Mucosa of rectum (tissue), 2 donors: ENCODE results near the gene EBF3.

Experiments
- H3K27ac ChIP-seq, 2 donors: one replicate each; pipeline ENCODE4 v1.7.0; 2013; ENCODE audit warnings: inconsistent platforms in 2 of 2, low read depth in 2 of 2, low read length in 2 of 2
- H3K27me3 ChIP-seq, 2 donors: one replicate each; pipeline ENCODE4 v1.7.0; 2013; ENCODE audit warnings: low read length in 2 of 2; ENCODE audit not compliant: control insufficient read depth in 2 of 2, insufficient read depth in 2 of 2
- H3K36me3 ChIP-seq, 2 donors: one replicate each; pipeline ENCODE4 v1.7.0; 2013; ENCODE audit warnings: low read length in 2 of 2; ENCODE audit not compliant: control insufficient read depth in 2 of 2, insufficient read depth in 2 of 2
- H3K4me1 ChIP-seq, 2 donors: one replicate each; pipeline ENCODE4 v1.7.0; 2013; ENCODE audit warnings: low read length in 2 of 2, mild to moderate bottlenecking in 1 of 2; ENCODE audit not compliant: control insufficient read depth in 2 of 2, insufficient read depth in 2 of 2
- H3K4me3 ChIP-seq, 2 donors: one replicate each; pipeline ENCODE4 v1.7.0; 2013; ENCODE audit warnings: low read length in 2 of 2
- H3K9ac ChIP-seq, 2 donors: one replicate each; pipeline ENCODE4 v1.7.0; 2013; ENCODE audit warnings: low read length in 2 of 2, low read depth in 1 of 2, mild to moderate bottlenecking in 1 of 2
- H3K9me3 ChIP-seq, 2 donors: one replicate each; pipeline ENCODE4 v1.7.0; 2013; ENCODE audit warnings: low read length in 2 of 2; ENCODE audit not compliant: control insufficient read depth in 2 of 2
- donor health status: healthy.
- donor health status: Normal muscosa, but diverticular disease.

Gene EBF3

DNA sequence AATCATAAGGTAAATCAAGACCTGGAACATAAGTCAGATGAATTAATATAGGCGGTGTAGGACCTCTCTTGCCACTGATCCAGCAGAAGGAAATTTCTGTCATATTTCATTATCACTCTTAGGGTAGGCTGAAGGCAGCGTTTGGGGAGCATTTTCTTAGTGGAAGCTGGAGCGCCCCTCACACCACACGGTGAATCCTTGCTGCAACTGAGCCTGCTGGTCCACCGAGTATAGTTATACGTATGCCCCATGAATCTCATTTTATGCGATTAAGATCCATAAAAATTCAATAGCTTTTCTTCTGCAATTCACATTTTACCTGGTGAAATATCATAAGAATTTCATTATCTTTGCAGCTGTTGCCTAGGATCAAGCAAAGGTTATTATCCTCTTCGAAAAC lies 19.6 kb downstream of the EBF3 start:
- H3K27me3 ChIP-seq, result peaks cover 0 to 3% of the 10 kb centered on the region in 2 donors
- H3K4me1 ChIP-seq, result no peaks in the 10 kb centered on the region
- no peaks in the 10 kb centered on the region for H3K36me3 ChIP-seq
- no peak overlapping the region for H3K4me3 ChIP-seq
- H3K9ac ChIP-seq, result no peak overlapping the region
- no peak overlapping the region for H3K27ac ChIP-seq
- no peaks in the 10 kb centered on the region for H3K9me3 ChIP-seq

- Histone ChIP-seq H3K4me1 (no peaks in the 10 kb centered on the region), H3K9me3 (no peaks in the 10 kb centered on the region), H3K36me3 (no peaks in the 10 kb centered on the region), H3K4me3 (no peak overlapping the region), H3K9ac (no peak overlapping the region), H3K27me3 (peaks cover 0 to 3% of the 10 kb centered on the region in 2 donors), H3K27ac (no peak overlapping the region)
Observed at GRCh38 chr10:129942936-129943715, 20.9 kb downstream of the EBF3 start.

DNA sequence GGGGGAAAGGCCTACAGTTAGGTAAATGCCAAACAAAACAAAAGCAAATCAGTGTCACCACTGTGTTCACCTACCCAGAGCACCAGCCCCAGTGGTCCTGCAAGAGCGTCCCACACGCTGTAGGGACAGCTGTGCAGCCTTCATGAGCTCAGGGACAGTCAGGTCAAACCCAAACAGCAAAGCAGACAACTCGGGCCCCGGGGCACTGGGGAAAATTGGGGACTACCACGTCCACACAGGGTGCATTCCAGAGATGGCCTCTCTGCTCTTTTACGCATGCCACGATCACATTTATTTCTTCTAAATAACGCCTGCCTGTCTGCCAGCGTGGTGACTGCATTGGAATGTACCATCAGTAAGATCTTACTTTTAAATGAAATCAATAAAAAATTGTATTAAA lies 21.7 kb downstream of the EBF3 start:
- Histone ChIP-seq H3K9me3 (no peaks in the 10 kb centered on the region), H3K9ac (no peak overlapping the region), H3K27ac (no peak overlapping the region), H3K4me3 (no peak overlapping the region), H3K4me1 (no peaks in the 10 kb centered on the region), H3K36me3 (no peaks in the 10 kb centered on the region), H3K27me3 (peaks cover 0 to 3% of the 10 kb centered on the region in 2 donors)

DNA sequence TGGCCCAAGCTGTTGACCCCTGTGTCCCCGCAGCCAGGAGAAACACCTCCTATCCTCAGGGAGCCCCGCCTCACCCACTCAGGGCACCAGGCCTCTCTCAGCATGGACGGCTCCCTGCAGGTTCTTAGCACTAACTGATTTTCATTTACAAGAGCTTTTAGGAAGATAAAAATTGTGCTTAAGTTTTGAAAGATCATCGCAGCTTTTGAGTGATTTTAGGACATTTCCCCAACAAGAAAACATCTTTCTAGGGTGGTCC lies 22.1 kb downstream of the EBF3 start:
- Histone ChIP-seq H3K9ac (no peak overlapping the region), H3K36me3 (no peaks in the 10 kb centered on the region), H3K27ac (no peak overlapping the region), H3K4me1 (no peaks in the 10 kb centered on the region), H3K9me3 (no peaks in the 10 kb centered on the region), H3K4me3 (no peak overlapping the region), H3K27me3 (peaks cover 0 to 3% of the 10 kb centered on the region in 2 donors)

DNA sequence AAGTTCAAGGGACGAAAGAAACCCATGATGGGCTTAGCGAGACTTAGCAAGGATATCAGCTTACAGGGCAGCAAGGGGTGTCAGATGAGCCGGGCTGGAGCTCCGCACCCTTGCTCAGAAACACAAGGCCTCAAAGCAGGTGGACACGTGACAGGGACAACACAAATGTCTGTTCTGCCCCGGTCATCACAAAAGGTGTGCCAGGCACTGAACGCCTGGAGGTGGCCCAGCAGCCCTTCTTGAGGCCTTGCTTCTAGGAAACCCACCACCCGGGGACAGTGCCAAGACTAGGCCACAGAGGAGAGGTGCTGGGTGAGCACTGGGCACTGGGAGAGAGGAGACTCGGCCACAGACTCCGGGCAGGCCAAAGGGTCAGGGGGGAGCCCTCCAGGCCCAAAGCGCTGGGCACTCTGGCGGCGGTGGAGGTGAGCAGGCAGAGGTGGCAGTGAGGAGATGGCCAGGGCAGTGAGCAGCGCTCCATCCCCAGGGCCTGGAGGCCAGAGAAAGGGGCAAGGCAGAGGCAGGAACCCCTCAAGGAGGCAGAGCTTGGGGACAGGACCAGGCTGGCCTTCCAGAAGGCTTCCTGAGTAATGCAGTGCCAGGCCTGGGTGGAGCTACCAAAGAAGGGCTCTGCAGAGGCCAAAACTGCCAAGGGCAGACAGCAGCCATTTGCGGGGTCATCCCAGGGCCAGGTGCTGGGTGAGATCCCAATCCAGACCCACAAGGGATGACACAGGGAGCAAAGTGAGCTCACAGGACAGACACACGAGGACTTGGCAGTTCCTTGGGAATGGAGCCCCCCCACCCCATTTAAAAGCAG lies 22.7 kb downstream of the EBF3 start:
- H3K27ac ChIP-seq, result no peak overlapping the region
- no peak overlapping the region for H3K9ac ChIP-seq
- H3K36me3 ChIP-seq, result no peaks in the 10 kb centered on the region
- H3K9me3 ChIP-seq, result no peaks in the 10 kb centered on the region
- no peaks in the 10 kb centered on the region for H3K4me1 ChIP-seq
- peaks cover 0 to 3% of the 10 kb centered on the region in 2 donors for H3K27me3 ChIP-seq
- no peak overlapping the region for H3K4me3 ChIP-seq

DNA sequence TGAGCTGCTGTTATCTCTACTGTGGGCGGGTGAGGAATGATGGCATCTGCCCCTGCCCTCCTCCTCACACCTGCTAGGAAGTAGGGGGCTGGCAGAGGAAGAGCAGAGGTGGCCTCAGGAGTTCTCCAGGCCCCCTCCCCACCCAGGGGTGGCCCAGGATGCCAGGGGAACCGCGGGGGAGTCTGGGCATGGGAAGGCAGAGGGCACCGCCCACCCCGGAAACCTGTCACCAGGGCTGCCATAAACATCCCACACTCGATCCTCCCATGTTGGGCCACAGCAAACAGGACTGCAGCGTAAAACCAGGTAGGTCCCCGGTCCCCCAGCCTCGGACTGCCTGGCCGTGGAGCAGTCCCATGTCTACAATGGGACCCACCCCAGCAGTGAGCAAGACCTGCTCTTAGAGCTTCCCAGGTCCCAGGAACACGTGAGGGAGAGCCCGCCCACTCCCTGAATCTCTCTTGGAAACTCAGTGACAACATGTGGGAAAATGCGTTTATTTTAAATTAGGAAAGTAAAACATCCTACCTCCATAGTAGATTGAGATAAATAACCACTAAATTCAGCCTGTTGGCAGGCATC lies 23.4 kb downstream of the EBF3 start:
- Histone ChIP-seq H3K4me1 (no peaks in the 10 kb centered on the region), H3K9ac (no peak overlapping the region), H3K9me3 (no peaks in the 10 kb centered on the region), H3K36me3 (no peaks in the 10 kb centered on the region), H3K27ac (no peak overlapping the region), H3K4me3 (no peak overlapping the region), H3K27me3 (peaks cover 0 to 3% of the 10 kb centered on the region in 2 donors)

DNA sequence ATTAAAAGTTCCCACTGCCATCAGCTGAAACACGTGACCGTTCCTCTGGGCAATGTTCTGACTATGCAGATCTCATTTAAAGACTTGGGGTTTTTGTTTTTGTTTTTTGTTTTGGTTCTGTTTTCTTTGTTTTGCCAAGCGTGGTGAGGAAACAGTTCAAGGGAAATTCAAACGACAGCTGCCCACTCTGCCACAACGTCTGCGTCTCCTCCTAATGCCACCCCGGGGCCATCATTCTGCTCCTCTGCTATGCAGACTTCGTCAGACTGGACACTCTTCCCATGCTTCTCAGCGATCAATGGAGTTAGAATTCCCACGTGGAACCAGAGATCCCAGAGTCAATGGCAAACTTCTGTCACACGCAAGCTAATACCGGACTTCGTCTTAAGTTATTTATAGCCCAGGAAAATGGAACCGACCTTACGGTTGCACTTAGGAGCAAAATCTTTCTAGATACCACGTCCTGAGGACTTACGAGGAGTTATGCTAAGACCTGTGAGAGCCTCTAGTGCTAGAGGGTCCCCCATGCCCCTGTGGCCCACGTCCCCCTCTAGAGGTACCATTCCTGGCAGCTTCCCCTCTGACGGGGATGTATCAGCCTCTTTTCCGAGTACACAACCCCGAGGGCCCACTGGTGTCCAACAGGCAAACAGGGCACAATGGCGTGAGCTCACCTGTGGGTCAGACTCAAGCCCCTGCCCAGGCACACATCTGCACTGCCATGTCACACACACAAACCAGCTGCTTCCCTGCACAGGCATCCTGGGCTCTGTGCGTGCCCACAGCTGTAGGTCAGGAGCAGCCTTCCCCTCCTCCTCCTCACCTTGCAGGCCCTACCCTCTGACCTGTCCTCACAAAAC lies 24.4 kb downstream of the EBF3 start:
- peaks cover 0 to 3% of the 10 kb centered on the region in 2 donors for H3K27me3 ChIP-seq
- no peaks in the 10 kb centered on the region for H3K4me1 ChIP-seq
- no peaks in the 10 kb centered on the region for H3K36me3 ChIP-seq
- no peak overlapping the region for H3K27ac ChIP-seq
- H3K9ac ChIP-seq, result no peak overlapping the region
- H3K4me3 ChIP-seq, result no peak overlapping the region
- no peaks in the 10 kb centered on the region for H3K9me3 ChIP-seq

DNA sequence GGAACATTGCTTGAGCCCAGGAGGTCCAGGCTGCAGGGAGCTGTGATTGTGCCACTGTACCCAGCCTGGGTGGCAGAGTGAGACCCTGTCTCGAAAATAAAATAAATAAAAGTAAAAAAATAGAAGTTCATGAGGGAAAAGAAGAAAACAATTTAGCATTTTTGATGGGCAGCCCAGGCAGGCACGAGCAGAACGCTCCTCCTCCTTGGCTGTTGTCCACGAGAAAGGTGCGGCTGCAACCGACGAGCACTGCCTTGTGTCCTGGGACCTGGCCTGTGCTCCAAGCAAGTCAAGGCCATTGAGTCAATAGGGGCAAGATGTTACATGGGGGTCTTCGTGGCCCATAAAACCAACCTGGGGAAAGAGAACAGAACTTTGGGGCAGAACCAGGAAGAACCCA lies 25.6 kb downstream of the EBF3 start:
- Histone ChIP-seq H3K4me1 (no peaks in the 10 kb centered on the region), H3K9me3 (no peaks in the 10 kb centered on the region), H3K36me3 (no peaks in the 10 kb centered on the region), H3K27me3 (peaks cover 0 to 3% of the 10 kb centered on the region in 2 donors), H3K9ac (no peak overlapping the region), H3K27ac (no peak overlapping the region), H3K4me3 (no peak overlapping the region)

DNA sequence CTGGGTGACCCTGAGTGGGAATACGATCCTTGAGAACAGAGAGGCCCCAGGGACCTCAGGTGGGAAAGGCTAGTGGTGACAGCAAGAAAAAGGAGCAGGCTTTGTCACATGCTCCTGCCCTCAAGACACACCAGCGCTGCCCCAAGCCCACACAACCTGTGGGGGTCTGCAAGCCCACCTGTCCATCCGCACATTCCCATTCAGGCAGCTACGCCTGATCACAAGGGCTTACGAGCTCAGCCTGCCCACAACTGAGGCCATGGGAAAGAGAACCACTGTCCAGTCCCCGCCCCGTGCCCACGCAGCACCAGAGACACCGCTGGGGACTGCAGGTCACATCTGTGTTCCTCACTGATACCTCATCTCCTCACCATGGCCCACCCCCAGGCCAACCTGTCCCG lies 26.7 kb downstream of the EBF3 start:
- H3K9ac ChIP-seq, result no peak overlapping the region
- no peaks in the 10 kb centered on the region for H3K9me3 ChIP-seq
- peaks cover 0 to 2% of the 10 kb centered on the region in 2 donors for H3K27me3 ChIP-seq
- H3K36me3 ChIP-seq, result no peaks in the 10 kb centered on the region
- H3K4me1 ChIP-seq, result no peaks in the 10 kb centered on the region
- no peak overlapping the region for H3K27ac ChIP-seq
- H3K4me3 ChIP-seq, result no peak overlapping the region

DNA sequence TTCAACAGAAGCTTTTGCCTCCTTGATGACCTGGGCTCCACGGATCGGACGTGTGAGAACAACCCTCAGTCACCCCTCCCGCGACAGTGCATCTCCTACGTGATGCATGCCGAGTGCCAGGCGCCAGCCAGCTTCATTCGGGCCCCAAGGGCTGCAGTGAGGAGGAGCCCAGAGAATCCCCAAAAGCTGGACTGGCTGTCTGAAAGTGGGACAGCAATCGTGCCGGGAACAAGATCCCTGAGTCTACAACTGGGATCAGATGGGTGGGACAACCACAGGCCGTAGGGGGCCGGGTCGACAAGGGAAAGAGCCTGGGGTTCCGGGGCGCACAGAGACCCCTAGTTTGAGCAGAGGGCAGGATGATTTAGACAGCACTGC lies 27.2 kb downstream of the EBF3 start:
- no peak overlapping the region for H3K9ac ChIP-seq
- H3K27me3 ChIP-seq, result no peaks in the 10 kb centered on the region
- no peaks in the 10 kb centered on the region for H3K9me3 ChIP-seq
- H3K4me1 ChIP-seq, result no peaks in the 10 kb centered on the region
- H3K4me3 ChIP-seq, result no peak overlapping the region
- no peak overlapping the region for H3K27ac ChIP-seq
- no peaks in the 10 kb centered on the region for H3K36me3 ChIP-seq
